Lung microvascular endothelial cell (primary cell): ENCODE measurements around the gene SOX18. TPM values are rescaled to one million over a fixed set of nuclear protein-coding genes. Genes with fewer than 3 reads are reported as not detected.
A peak's percentile ranks its signal among the peaks of the same experiment; 100 is the strongest.

Source experiments
- DNase-seq, 2 donors: peaks; one replicate each; pipeline versions ENCODE4 v3.0.0 to v3.0.0-alpha.2; 2010; ENCODE audit warnings: low read depth in 2 of 2
- total RNA-seq: library from RNA; depleted of rRNA; stranded (reverse); fragments of >200 nt; gene quantifications from 2 replicates; pipeline ENCODE4 v1.2.1, GENCODE V29; 2014

The SOX18 gene
- total RNA-seq, 1 donor from 2014 or later, result 29.6 TPM

- DNase-seq, result peak; percentile 90 to 99
Observed at GRCh38 chr20:64038565-64039292, 10.7 kb downstream of the SOX18 start.

- peak in 1 of 2 donors; percentile 69 for DNase-seq
Observed at GRCh38 chr20:64038224-64038564, 11.2 kb downstream of the SOX18 start.

GRCh38 chr20:64037498-64038213 lies 11.8 kb downstream of the SOX18 start:
- DNase-seq, result peak in 1 of 2 donors; percentile 48

- no peak for DNase-seq
Observed at GRCh38 chr20:64037199-64037497, 12.3 kb downstream of the SOX18 start.

GRCh38 chr20:64036346-64037198 lies 12.9 kb downstream of the SOX18 start:
- peak in 1 of 2 donors; percentile 29 for DNase-seq

GRCh38 chr20:64035933-64036345 lies 13.5 kb downstream of the SOX18 start, which contains the start of gene C20orf204:
Gene C20orf204 (plus strand): TSS chr20:64036182. CDS start chr20:64036324, 142 bp downstream.
- no peak for DNase-seq

GRCh38 chr20:64035066-64035932 lies 14.1 kb downstream of the SOX18 start:
- DNase-seq, result no peak

GRCh38 chr20:64033981-64034493 lies 15.4 kb downstream of the SOX18 start:
- no peak for DNase-seq

- no peak for DNase-seq
Observed at GRCh38 chr20:64032706-64033624, 16.5 kb downstream of the SOX18 start.

- DNase-seq, result no peak
Observed at GRCh38 chr20:64031822-64032314, 17.6 kb downstream of the SOX18 start.

- no peak for DNase-seq
Observed at GRCh38 chr20:64030371-64031134, 18.9 kb downstream of the SOX18 start.

- no peak for DNase-seq
Observed at GRCh38 chr20:64029293-64030117, 19.9 kb downstream of the SOX18 start.

- DNase-seq, result no peak
Observed at GRCh38 chr20:64027981-64028685, 21.3 kb downstream of the SOX18 start.

- no peak for DNase-seq
Observed at GRCh38 chr20:64025826-64026412, 23.5 kb downstream of the SOX18 start.

GRCh38 chr20:64025101-64025825 lies 24.2 kb downstream of the SOX18 start:
- no peak for DNase-seq
